NAMALWA (cell line): ENCODE measurements around the gene ALOXE3.
A peak's percentile ranks its signal among the peaks of the same experiment; 100 is the strongest.
"Not testable (repeated sequence)": the region's sequence is repeated elsewhere in the genome, so short reads cannot be mapped to it uniquely, and the experiment has no call there.

ENCODE experiments used
- DNase-seq: peaks from one replicate; pipeline ENCODE4 v3.0.0-alpha.2; 2015; ENCODE audit warnings: low spot score

ALOXE3 gene

DNA sequence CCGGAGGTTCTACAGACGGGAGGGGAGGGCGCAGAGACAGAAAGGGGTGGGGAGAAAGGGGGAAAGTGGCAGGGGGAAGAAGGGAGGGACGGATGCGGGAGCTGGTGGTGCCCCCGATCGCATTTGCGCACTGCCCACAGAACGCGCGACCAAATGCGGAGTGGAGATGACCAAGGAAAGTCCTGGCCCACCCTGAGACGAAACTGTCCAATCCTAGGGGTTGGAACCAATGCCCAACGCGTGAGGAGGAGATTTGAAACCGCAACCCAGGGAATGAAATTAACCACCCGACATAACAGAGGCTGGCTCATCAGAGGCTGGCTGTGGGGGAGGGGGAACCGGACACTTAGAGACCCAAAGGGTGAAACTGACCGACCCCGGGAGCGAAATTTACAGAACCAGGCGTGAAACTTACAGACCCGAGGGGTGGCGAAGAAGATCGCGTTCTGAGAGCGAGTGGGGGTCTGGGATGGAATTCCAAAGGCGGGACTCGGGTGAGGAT lies 4.2 kb upstream of the ALOXE3 start:
- DNase-seq, result no peak

GRCh38 chr17:8121681-8122421 lies 3.5 kb upstream of the ALOXE3 start:
- DNase-seq, result peak; percentile 63

GRCh38 chr17:8121407-8121680 lies 3.0 kb upstream of the ALOXE3 start:
- no peak for DNase-seq

GRCh38 chr17:8120520-8121406 lies 2.4 kb upstream of the ALOXE3 start:
- DNase-seq, result peak; percentile 81

DNA sequence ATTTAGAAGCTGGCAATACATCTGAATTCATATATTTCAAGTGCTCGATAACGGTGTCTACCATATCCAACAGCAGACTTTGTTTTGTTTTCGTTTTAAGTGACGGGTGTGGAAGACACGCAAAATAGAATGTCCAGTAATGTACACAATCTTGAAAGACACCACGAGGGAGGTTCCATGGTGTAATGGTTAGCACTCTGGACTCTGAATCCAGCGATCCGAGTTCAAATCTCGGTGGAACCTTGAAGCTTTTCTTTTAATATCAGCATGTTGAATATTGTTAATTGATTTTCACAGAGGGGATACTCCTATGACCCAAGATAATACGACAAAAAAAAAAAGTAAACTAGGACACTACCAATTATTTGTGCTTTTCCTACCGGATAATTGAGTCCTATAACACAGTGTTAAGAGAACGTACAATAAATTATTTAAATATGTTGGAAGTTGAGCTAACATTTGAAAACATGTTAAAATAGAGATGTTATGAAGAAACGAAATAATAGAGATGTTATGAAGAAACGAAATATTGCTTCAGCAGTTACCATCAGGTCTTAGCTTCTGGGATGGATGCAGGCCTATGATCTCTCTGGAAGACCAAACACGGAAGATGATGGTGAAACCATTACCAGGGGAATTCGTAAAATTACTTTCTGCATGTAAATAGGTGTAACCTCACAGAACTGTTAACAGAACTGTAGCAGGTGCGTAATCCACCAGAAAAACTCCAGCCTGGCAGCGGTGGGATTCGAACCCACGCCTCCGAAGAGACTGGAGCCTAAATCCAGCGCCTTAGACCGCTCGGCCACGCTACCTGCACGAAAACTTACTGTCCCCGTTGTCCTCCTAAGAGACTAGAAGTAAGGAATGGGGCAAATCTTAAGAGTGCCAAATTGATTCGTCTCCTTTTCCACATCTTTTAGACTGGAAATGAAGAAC lies 1.5 kb upstream of the ALOXE3 start:
- DNase-seq, result peak; percentile 94

GRCh38 chr17:8118769-8119580 lies 661 bp upstream of the ALOXE3 start:
- DNase-seq, result peak; percentile 84

DNA sequence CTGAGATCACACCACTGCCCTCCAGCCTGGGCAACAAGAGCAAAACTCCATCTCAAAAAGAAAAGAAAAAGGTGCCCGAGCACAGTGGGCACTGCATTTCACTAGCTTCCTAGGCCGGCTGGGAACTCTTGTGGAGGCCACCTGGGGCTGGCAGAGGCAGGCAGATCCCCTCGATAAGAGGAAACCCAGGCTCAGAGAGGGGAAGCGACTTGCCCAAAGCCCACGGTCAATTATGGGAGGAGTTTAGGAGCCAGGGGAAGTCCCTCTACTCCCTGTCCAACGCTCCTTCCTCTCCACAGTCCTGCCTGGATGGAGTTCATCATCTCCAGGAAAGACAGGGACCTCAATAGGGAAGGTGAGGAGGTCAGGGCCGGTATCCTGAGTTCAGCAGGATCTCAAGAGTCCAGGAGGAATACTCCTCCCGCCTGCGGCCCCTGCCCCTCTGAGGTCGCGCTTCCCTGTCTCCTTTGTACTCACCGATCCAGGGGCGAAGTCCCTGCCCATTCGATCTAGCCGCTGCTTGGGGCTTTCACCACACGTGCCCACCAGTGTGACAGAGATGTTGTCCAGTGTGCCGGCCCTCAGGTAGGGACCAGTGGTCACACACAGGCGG lies 841 bp downstream of the ALOXE3 start:
- DNase-seq, result no peak

DNA sequence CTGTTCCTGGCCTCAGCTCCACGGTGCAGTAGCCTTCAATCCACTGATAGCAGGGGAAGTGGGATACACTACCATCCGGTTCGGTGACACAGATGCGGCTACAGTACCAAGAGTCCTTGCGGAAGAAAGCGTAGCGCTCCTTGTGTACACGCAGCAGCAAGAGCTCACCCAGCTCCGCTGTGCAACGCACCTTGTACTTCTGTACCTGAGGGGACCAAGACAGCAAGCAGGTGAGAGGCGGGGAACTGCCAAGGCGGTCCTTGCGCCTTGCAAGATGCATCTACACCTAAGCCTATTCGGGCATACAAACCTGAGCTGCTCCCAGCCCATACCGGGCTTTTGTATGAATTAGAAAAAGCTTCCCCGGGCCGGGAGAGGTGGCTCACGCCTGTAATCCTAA lies 1.5 kb downstream of the ALOXE3 start:
- no peak for DNase-seq

- no peak for DNase-seq
These were observed 7.4 kb downstream of the ALOXE3 start for GRCh38 chr17:8110907-8111306.

DNA sequence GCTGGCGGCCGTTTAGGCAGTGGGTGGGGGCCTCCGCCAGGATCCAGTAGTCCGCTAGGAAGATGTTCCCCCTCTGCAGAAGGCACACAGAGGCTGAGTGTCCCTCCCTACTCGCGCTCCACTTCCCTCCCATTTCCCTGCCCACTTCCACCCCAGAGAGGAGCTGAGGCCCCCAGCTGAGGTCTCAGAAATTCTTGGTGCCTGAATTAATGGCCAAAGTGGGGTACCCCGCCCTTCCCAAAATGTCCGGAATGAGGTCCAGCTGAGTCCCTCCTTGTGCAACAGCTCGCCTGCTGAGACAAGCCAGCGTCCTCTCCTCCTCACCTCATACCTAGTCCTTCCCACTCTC lies 7.9 kb downstream of the ALOXE3 start:
- DNase-seq, result no peak

- peak; percentile 57 for DNase-seq
These were observed 8.5 kb downstream of the ALOXE3 start for GRCh38 chr17:8109661-8110455.

DNA sequence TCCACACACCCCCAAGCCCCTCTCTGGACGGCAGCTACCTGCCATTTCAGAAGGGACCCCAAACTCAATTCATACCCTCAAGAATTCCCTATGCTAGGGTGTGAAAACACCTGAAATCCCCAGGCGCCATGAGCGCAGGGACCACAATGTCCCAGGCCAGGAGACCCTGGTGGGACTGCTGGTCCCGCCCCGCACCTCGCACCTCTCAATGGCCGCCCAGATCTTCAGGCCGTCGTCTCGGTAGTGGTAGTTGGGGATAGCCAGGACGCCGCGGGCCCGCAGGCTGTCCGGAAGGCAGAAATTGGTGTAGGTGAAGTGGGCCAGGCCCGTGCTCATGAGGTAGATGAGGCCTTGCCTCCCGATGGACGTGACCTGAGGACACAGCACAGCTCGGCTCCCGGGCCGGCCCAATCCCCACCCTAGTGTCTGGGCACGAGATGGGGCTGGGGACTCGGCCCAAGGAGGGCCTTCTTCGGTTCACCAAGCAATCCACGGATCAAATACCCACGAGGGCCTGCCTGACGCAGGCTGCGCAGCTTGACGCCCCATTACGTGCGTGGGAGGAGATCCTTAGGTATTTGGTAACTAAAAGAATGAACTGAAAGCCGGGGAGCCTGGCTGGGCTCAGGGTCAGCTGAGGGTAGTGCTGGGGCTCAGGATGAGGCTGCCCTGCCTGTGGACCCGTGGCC lies 9.2 kb downstream of the ALOXE3 start:
- no peak for DNase-seq

DNA sequence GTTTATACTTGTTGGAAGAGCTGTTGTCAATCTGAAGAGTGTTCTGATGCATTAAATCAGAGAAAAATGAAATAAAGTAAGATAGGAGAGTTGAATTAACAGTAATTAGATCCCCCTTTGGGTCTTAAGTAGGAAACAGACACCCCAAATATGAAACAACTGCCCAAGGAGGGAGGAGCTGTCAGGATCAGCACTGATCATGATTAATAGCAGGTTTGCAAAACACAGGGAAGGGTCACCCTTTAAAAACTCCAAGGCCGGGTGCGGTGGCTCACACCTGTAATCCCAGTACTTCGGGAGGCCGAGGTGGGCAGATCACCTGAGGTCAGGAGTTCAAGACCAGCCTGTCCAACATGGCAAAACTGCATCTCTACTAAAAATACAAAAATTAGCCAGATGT lies 11.3 kb downstream of the ALOXE3 start:
- not testable (repeated sequence) for DNase-seq

DNA sequence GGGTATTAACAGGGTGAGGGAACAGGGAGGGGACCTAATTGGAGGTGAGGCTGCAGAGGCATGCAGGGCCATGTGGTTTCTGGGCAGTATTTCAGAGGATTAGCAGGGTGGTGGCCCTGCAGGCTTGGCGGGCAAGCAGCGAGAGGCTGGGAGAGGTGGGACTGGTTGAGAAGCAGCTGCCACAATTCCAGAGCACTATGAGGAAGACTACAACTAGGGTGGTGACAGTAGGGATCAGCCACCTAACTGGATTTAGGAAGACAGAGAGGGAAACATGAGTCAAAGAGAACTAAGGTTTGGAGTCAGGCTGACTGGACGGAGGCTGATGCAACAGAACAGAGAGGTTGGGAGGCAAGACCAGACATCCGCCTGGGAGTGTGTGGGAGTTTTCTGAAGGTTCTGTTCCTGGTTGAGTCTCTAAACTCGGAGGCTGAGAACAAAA lies 12.3 kb downstream of the ALOXE3 start:
- no peak for DNase-seq

DNA sequence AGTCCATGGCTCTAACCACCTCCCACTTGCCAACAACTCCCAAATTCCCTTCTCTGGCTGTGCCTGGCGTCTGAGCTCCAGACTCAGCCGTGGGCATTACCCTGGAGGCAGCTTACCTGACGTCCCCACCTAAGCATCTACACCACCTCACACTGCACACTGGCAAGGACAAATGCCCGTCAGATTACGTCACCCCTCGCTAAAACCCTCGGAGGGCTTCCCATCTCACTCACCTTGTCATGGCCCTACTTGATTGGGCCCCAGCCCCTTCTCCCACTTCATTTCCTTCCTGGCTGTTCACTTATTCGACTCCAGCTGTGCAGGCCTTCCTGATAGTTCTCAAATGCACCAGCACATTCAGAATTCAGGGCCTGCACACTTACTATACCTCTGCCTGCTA lies 13.4 kb downstream of the ALOXE3 start:
- no peak for DNase-seq

DNA sequence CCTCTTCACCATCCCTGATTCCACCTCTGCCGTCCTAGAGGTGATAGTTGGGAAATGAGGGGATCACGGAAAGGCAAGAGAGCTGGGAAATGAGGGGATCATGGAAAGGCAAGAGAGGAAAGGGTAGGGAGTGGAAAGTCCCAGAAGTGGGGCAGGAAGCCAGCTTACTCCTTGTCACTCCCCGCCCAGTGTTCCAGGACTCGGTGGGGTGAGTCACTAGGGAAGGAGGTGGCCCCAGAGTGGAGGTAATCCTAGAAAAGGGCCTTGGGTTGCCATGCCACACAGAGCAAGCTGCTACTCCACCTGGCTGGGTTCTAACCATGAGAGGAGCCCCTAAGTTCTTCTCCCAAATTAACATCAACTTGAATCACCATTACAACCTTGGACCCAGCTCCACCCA lies 14.8 kb downstream of the ALOXE3 start:
- DNase-seq, result no peak

- DNase-seq, result no peak
These were observed 16.6 kb downstream of the ALOXE3 start for GRCh38 chr17:8101721-8102120.

GRCh38 chr17:8100763-8101162 lies 17.6 kb downstream of the ALOXE3 start:
- DNase-seq, result no peak

- no peak for DNase-seq
These were observed 18.2 kb downstream of the ALOXE3 start for GRCh38 chr17:8100111-8100510.

- no peak for DNase-seq
These were observed 21.8 kb downstream of the ALOXE3 start for GRCh38 chr17:8096541-8096940.
